SK-N-SH (cell line): ENCODE results near the gene PLAA. TPM values are rescaled to one million over a fixed set of nuclear protein-coding genes. Genes with fewer than 3 reads are reported as not detected.

Source experiments
- CTCF ChIA-PET: fragments of 300-600, 350-600 bp; formaldehyde crosslinking; extraction: SDS; loops from one replicate; lab custom pipeline; 2021; lab: Yijun Ruan, JAX
- POLR2A ChIA-PET: fragments of 350-600 bp; sonication (Branson Sonifier 250); formaldehyde crosslinking; extraction: SDS; loops from one replicate; lab custom pipeline; 2020; ENCODE audit warnings: antibody characterized with exemption, inconsistent platforms; lab: Yijun Ruan, JAX
- DNase-seq: peaks from one replicate; pipeline ENCODE4 v3.0.0; 2012
- H2AFZ ChIP-seq: fragments of 200-600 bp; sonication (generic); 2 replicates; pipeline ENCODE4 v1.8.1; 2016; ENCODE audit warnings: antibody characterized with exemption, mild to moderate bottlenecking, low read depth
- H3F3A ChIP-seq: fragments of 200-600 bp; sonication (generic); replicated peaks from 2 replicates; pipeline ENCODE3; 2016; ENCODE audit warnings: antibody characterized with exemption, mild to moderate bottlenecking; ENCODE audit not compliant: insufficient read depth
- H3K27ac ChIP-seq, 2 experiments: fragments of 200-500 bp in 1 of 2; fragments of 200-600 bp in 1 of 2; sonication (Bioruptor generic) in 1 of 2; sonication (generic), shearing (Covaris generic) in 1 of 2; 2 replicates each; pipeline versions ENCODE4 v1.5.1 to v1.6.1; 2014 to 2016; ENCODE audit warnings: low read depth in 2 of 2, inconsistent platforms in 1 of 2, low read length in 1 of 2, mild to moderate bottlenecking in 1 of 2, mixed read lengths in 1 of 2
- H3K27me3 ChIP-seq: fragments of 200-600 bp; sonication (generic), shearing (Covaris generic); 2 replicates; pipeline ENCODE4 v1.6.1; 2016; ENCODE audit warnings: mixed run types; ENCODE audit not compliant: insufficient read depth
- H3K36me3 ChIP-seq, 2 experiments: fragments of 200-500 bp in 1 of 2; fragments of 200-600 bp in 1 of 2; sonication (Bioruptor generic) in 1 of 2; sonication (generic) in 1 of 2; replicated peaks in 1 of 2; 2 replicates each; pipeline versions ENCODE3 to v1.5.1; 2014 to 2016; ENCODE audit warnings: low read length in 1 of 2, mild to moderate bottlenecking in 1 of 2; ENCODE audit not compliant: insufficient read depth in 2 of 2, control insufficient read depth in 1 of 2
- H3K4me1 ChIP-seq, 2 experiments: fragments of 200-500 bp in 1 of 2; fragments of 200-600 bp in 1 of 2; sonication (Bioruptor generic) in 1 of 2; sonication (generic), shearing (Covaris generic) in 1 of 2; 2 replicates each; pipeline versions ENCODE4 v1.5.1 to v1.6.1; 2014 to 2016; ENCODE audit warnings: low read depth in 1 of 2, low read length in 1 of 2, mixed run types in 1 of 2; ENCODE audit not compliant: insufficient read depth in 2 of 2, control insufficient read depth in 1 of 2
- H3K4me2 ChIP-seq: fragments of 200-600 bp; sonication (generic), shearing (Covaris generic); 2 replicates; pipeline ENCODE4 v1.6.1; 2017; ENCODE audit warnings: mixed run types
- H3K4me3 ChIP-seq, 2 experiments: fragments of 200-500 bp in 1 of 2; fragments of 200-600 bp in 1 of 2; sonication (Bioruptor generic) in 1 of 2; sonication (generic), shearing (Covaris generic) in 1 of 2; 2 replicates each; pipeline versions ENCODE4 v1.5.1 to v1.8.1; 2014 to 2016; ENCODE audit warnings: low read depth in 2 of 2, inconsistent platforms in 1 of 2, low read length in 1 of 2, mild to moderate bottlenecking in 1 of 2, mixed read lengths in 1 of 2, moderate library complexity in 1 of 2
- H3K79me2 ChIP-seq: fragments of 200-600 bp; sonication (generic); 2 replicates; pipeline ENCODE4 v1.8.1; 2017; ENCODE audit warnings: mild to moderate bottlenecking; ENCODE audit not compliant: insufficient read depth
- H3K9ac ChIP-seq: fragments of 200-600 bp; sonication (generic); 2 replicates; pipeline ENCODE4 v1.6.1; 2017; ENCODE audit warnings: mixed run types
- H3K9me2 ChIP-seq: fragments of 200-600 bp; sonication (generic); 2 replicates; pipeline ENCODE4 v1.6.1; 2017; ENCODE audit warnings: mixed run types
- H3K9me3 ChIP-seq: fragments of 200-600 bp; sonication (generic); 2 replicates; pipeline ENCODE4 v1.6.1; 2017; ENCODE audit warnings: mixed run types, mild to moderate bottlenecking, moderate library complexity
- H4K20me1 ChIP-seq: fragments of 200-600 bp; sonication (generic); 2 replicates; pipeline ENCODE4 v1.6.1; 2017; ENCODE audit warnings: mild to moderate bottlenecking, mixed run types; ENCODE audit not compliant: insufficient read depth
- ELF1 ChIP-seq: IDR thresholded peaks from 2 replicates; pipeline ENCODE4 v1.4.0; 2012
- FOSL2 ChIP-seq: IDR thresholded peaks from 2 replicates; pipeline ENCODE4 v1.4.0; 2012; ENCODE audit warnings: low read depth, mild to moderate bottlenecking, moderate library complexity, borderline replicate concordance
- FOXJ3 ChIP-seq: sonication (generic); formaldehyde crosslinking; IDR thresholded peaks from 2 replicates; pipeline ENCODE4 v1.5.1; 2020; ENCODE audit warnings: mild to moderate bottlenecking, missing genetic modification reagents
- GABPA ChIP-seq: IDR thresholded peaks from 2 replicates; pipeline ENCODE4 v1.4.0; 2012; ENCODE audit warnings: low read depth, mild to moderate bottlenecking
- GATA2 ChIP-seq: sonication (generic); formaldehyde crosslinking; IDR thresholded peaks from 2 replicates; pipeline ENCODE4 v1.5.0; 2020; ENCODE audit warnings: mild to moderate bottlenecking, missing genetic modification reagents
- IRF3 ChIP-seq: fragments of 150-350 bp; IDR thresholded peaks from 2 replicates; pipeline ENCODE4 v1.6.1; 2016; ENCODE audit warnings: mild to moderate bottlenecking, low read depth, low read length
- MAX ChIP-seq: IDR thresholded peaks from 2 replicates; pipeline ENCODE4 v1.4.0; 2012; ENCODE audit warnings: low read depth
- MEF2A ChIP-seq: IDR thresholded peaks from 2 replicates; pipeline ENCODE4 v1.4.0; 2012; ENCODE audit warnings: low read depth, borderline replicate concordance
- NRF1 ChIP-seq: IDR thresholded peaks from 2 replicates; pipeline ENCODE4 v1.6.1; 2012; ENCODE audit warnings: low read depth, mild to moderate bottlenecking, low read length
- POLR2AphosphoS5 ChIP-seq: IDR thresholded peaks from 2 replicates; pipeline ENCODE4 v1.6.1; 2012; ENCODE audit warnings: low read depth, low read length
- RAD21 ChIP-seq: IDR thresholded peaks from 2 replicates; pipeline ENCODE4 v1.6.1; 2012; ENCODE audit warnings: mild to moderate bottlenecking, low read length
- RXRA ChIP-seq: IDR thresholded peaks from 2 replicates; pipeline ENCODE4 v1.4.0; 2012; ENCODE audit warnings: low read depth, mild to moderate bottlenecking, borderline replicate concordance
- SMC3 ChIP-seq: IDR thresholded peaks from 2 replicates; pipeline ENCODE4 v1.6.1; 2012; ENCODE audit warnings: low read depth, low read length, improper control_type of control experiment
- TCF12 ChIP-seq: IDR thresholded peaks from 2 replicates; pipeline ENCODE4 v1.4.0; 2012
- TEAD4 ChIP-seq: IDR thresholded peaks from 2 replicates; pipeline ENCODE4 v1.4.0; 2012; ENCODE audit warnings: mild to moderate bottlenecking, borderline replicate concordance; ENCODE audit not compliant: insufficient read depth
- USF1 ChIP-seq: IDR thresholded peaks from 2 replicates; pipeline ENCODE4 v1.4.0; 2012; ENCODE audit warnings: low read depth, borderline replicate concordance
- ZBTB33 ChIP-seq: IDR thresholded peaks from 2 replicates; pipeline ENCODE4 v1.4.0; 2012; ENCODE audit warnings: low read depth, borderline replicate concordance
- WGBS: methylation state at CpG from one replicate; pipeline ENCODE4 v1.1.6; 2017; ENCODE audit warnings: low lambda C conversion rate; 5-methylcytosine and 5-hydroxymethylcytosine counted together
- polyA plus RNA-seq, 3 experiments: library from polyadenylated mRNA; depleted of rRNA; stranded (reverse); fragments of >200 nt; gene quantifications; 2 replicates each; pipeline ENCODE4 v1.2.3, GENCODE V29; 2012

The PLAA gene
- polyA plus RNA-seq, 1 of the 3 experiments (the other 2 are of a cell fraction), result 14.0 TPM

- H4K20me1 ChIP-seq, result no peaks in the 10 kb centered on the region
- H3K9ac ChIP-seq, result no peak overlapping the region
- no peak overlapping the region for H2AFZ ChIP-seq
- H3F3A ChIP-seq, result no peaks in the 10 kb centered on the region
- no peaks in the 10 kb centered on the region for H3K9me2 ChIP-seq
- no peak overlapping the region for H3K4me3 ChIP-seq
- CTCF ChIA-PET, result interaction anchor here (0.8 kb wide), 1 partner anchor 33 kb away, joined by 3 read pairs; the partner anchor contains the start of gene CAAP1
- TF ChIP-seq RAD21, result no peak
- TF ChIP-seq MAX, result no peak
- POLR2A ChIA-PET, result no interaction called here
- WGBS, result 91% methylated on average over 4 of the region's 4 CpGs
- no peaks in the 10 kb centered on the region for H3K27me3 ChIP-seq
- no peaks in the 10 kb centered on the region for H3K4me1 ChIP-seq
- no peaks in the 10 kb centered on the region for H3K9me3 ChIP-seq
- no peak overlapping the region for H3K4me2 ChIP-seq
- no peak for DNase-seq
- H3K79me2 ChIP-seq, result peaks cover 21% of the 10 kb centered on the region; the same call in 1 of the 2 replicates
- peaks cover 68 to 81% of the 10 kb centered on the region in 2 experiments for H3K36me3 ChIP-seq
- no peak overlapping the region for H3K27ac ChIP-seq
These were observed 21.4 kb downstream of the PLAA start for GRCh38 chr9:26925609-26926008.

DNA sequence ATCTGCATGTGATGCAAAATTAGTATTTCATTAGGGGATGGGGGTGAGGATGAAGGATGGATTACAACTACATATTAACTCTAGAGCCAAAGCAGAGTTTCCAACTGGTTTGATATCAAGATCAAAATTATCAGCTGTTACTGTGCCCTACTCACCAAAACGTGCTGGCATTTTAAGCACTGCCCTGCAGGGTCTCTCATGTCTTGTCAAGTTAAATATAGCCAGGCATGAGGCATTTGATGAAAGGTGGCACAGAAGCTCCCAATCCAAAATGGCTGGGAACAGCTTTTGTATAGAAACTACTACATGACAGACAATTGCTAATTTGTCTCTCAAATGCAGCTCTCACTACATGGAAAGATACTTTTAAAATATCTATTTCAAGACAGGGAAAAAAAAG is 27.3 kb downstream of the PLAA start:
- H3K9me2 ChIP-seq, result no peaks in the 10 kb centered on the region
- no peak overlapping the region for H3K27ac ChIP-seq
- TF ChIP-seq GATA2 (CRISPR knock-in tag), result no peak
- TF ChIP-seq GABPA, result no peak
- TF ChIP-seq SMC3, result no peak
- no peak for TF ChIP-seq MEF2A
- no peak for TF ChIP-seq USF1
- no peak for TF ChIP-seq ZBTB33
- TF ChIP-seq, all 33 proteins: peak for 0
- Histone ChIP-seq H3F3A (no peaks in the 10 kb centered on the region), H3K4me1 (no peaks in the 10 kb centered on the region; a peak in 1 of 4 replicates), H3K9me3 (no peaks in the 10 kb centered on the region), H3K79me2 (no peaks in the 10 kb centered on the region; the same call in 1 of the 2 replicates), H2AFZ (no peak overlapping the region), H3K36me3 (peaks cover 85 to 90% of the 10 kb centered on the region in 2 experiments), H3K9ac (no peak overlapping the region), H4K20me1 (no peaks in the 10 kb centered on the region), H3K27me3 (no peaks in the 10 kb centered on the region), H3K4me3 (no peak overlapping the region), H3K4me2 (no peak overlapping the region)
- 93% methylated on average over 1 of the region's 1 CpG for WGBS
- ChIA-PET POLR2A (no interaction called here), CTCF (no interaction called here)
- no peak for DNase-seq

GRCh38 chr9:26913138-26913668 is 33.8 kb downstream of the PLAA start:
- H3K4me2 ChIP-seq, result no peak overlapping the region
- TF ChIP-seq MEF2A (no peak), IRF3 (no peak), USF1 (no peak), POLR2AphosphoS5 (no peak), TEAD4 (no peak), GABPA (no peak), FOSL2 (no peak), NRF1 (no peak), RXRA (no peak), TCF12 (no peak), FOXJ3 (no peak), ELF1 (no peak)

More at GRCh38 chr9:26913138-26913668, 33.8 kb downstream of the PLAA start:
- 93% methylated on average over 2 of the region's 2 CpGs for WGBS
- no peaks in the 10 kb centered on the region for H3K4me1 ChIP-seq
- no peak overlapping the region for H3K27ac ChIP-seq
- no peaks in the 10 kb centered on the region for H3K9me2 ChIP-seq
- H3F3A ChIP-seq, result peaks cover 3% of the 10 kb centered on the region
- H3K9ac ChIP-seq, result no peak overlapping the region
- CTCF ChIA-PET, result no interaction called here
- no peak overlapping the region for H2AFZ ChIP-seq
- H3K79me2 ChIP-seq, result no peaks in the 10 kb centered on the region; the same call in 1 of the 2 replicates
- POLR2A ChIA-PET, result no interaction called here
- H3K4me3 ChIP-seq, result no peak overlapping the region
- no peaks in the 10 kb centered on the region for H3K27me3 ChIP-seq
- no peaks in the 10 kb centered on the region for H3K9me3 ChIP-seq
- H4K20me1 ChIP-seq, result no peaks in the 10 kb centered on the region
- peaks cover 65 to 87% of the 10 kb centered on the region in 2 experiments for H3K36me3 ChIP-seq
- no peak for DNase-seq
